NCI-H526 (cell line): ENCODE data around the gene PRAMEF7.
"Not testable (repeated sequence)": the region's sequence is repeated elsewhere in the genome, so short reads cannot be mapped to it uniquely, and the experiment has no call there.

Experiments
- DNase-seq, 2 experiments: peaks; one replicate each; lab custom pipeline; 2025; lab: John Stamatoyannopoulos, UW

The PRAMEF7 gene

DNA sequence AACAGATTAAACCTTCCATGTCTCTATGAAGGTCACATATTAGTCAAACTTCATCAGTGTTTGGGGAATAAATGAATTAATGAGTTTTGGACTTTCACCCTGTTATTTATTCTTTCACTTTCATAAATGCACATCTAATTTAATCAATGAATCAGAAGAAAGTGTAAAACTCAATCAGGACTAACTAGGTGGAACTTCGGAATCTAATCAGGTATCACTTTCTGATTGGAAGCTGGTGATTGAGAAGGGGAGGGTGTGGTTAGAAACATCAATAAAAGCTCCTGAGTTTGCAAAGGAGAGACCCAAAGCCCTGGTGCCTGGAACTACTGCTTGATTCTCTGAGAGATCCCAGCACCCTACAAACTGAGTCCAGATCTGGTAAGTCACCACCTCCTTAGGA, at the start of gene PRAMEF7:
PRAMEF7 (plus strand) TSS at position 301 of the 400 bp plus-strand sequence. CDS start 1,083 bp downstream, outside the sequence.
- not testable (repeated sequence) for DNase-seq

DNA sequence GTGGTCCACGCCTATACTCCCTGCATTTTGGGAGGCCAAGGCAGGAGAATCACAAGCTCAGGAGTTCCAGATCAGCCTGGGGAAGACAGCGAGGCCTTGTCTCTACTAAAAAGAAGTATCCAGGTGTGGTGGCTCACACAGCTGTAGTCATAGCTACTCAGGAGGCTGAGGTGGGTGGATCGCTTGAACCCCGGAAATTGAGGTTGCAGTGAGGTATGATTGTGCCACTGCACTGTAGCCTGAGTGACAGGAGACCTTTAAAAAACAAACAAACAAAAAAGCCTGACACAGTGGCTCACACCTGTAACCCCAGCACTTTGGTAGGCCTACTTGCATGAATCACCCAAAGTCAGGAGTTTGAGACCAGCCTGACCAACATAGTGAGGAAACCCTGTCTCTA, 38.0 kb upstream of the PRAMEF7 start:
- not testable (repeated sequence) for DNase-seq

DNA sequence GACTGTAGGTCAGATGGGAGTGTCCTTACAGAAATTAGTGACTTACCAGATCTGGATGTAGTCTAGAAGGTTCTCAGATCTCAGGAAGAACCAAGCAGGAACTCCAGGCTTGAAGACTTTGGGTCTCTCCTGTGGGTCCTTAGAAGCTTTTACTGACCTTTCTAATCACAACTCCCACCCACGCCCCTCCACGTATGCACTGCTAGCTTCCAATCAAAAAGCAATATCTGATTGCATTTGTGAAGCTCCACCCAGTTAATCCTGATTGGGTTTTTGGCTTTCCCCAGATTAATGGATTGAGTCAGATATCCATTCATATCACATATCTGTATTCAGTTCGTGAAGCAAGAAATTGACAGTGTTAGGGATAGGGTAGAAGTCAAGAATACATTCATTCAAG, 30.3 kb upstream of the PRAMEF7 start, which contains the start of gene PRAMEF4:
PRAMEF4 (minus strand) TSS at position 101 of the 400 bp plus-strand sequence. CDS start 2,807 bp downstream, outside the sequence.
- not testable (repeated sequence) for DNase-seq

DNA sequence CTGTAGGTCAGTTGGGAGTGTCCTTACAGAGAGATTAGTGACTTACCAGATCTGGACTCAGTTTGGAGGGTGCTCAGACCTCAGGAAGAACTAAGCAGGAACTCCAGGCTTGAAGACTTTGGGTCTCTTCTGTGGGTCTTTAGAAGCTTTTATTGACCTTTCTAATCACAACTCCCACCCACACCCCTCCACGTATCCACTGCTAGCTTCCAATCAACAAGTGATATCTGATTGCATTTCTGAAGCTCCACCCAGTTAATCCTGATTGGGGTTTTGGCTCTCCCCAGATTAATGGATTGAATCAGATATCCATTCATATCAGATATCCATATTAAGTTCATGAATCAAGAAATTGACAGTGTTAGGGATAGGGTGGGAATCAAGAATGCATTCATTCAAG, 18.2 kb upstream of the PRAMEF7 start, which contains the start of gene PRAMEF10:
PRAMEF10 (minus strand) TSS at position 101 of the 400 bp plus-strand sequence. CDS start 2,423 bp downstream, outside the sequence.
- not testable (repeated sequence) for DNase-seq

DNA sequence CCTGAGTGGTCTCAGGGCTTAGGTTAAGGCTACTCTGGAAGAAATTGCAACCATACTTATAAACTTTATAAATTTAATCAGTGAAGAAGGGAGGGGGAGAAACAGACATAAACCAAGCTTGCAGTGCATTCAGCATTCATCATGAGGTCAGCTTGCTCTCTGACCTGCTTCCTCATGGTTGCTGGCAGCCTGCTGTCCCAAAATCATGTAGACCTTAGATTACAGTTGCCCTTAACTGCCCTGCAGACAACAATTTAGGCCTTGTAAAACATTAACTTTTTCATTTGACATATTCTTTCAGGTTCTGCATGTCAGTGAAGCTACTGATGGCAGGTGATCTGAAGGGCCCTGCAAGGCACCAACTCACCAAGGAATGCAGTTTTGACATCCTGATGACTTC, 17.2 kb upstream of the PRAMEF7 start:
- not testable (repeated sequence) for DNase-seq

DNA sequence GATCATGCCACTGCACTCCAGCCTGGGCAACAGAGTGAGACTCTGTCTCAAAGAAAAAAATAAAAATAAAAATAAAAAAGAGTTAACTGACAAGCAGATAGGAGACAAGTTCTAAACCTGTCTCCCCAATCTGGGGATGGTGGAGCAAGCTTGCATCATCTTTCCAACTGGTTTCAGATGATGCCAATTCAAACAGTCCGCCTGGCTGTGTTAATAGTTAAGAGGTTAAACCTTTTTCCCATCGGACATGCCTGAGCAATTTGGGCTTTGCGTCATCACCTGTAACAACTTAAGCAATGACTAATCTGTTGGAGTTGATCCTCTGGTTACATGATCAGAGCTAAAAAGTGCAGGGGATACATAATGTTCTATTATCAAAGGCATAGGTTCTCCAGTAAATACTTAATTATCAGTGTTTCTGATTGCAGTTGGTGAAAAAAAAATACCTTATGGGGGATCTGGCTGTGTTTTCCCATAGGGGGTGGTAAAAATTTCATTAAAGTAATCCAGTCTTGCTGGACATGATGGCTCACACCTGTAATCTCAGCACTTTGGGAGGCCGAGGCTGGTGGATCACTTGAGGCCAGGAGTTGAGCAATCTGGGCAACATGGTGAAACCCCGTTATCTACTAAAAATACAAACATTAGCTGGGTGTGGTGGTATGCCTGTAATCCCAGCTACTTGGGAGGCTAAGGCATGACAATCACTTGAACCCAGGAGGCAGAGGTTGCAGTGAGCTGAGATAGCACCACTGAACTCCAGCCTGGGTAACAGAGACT, 12.4 kb upstream of the PRAMEF7 start:
- not testable (repeated sequence) for DNase-seq

DNA sequence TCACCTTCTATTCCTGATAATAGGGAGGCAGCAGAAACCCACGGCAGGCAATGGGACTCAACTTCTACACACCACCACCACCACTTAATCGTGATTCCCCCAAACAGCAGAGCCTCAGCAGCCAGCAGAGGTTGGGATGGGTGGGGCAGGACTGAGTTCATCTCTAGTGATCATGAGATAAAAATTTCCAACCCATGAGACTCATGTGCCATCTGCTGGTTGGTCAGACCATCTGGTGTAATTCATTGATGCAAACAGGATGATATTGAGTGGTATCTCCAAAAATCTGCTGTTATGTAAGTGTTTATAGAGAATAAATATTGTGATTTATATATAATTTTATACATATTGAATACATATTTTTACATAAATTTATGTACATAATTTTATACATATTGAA, 5.3 kb downstream of the PRAMEF7 start:
- not testable (repeated sequence) for DNase-seq

DNA sequence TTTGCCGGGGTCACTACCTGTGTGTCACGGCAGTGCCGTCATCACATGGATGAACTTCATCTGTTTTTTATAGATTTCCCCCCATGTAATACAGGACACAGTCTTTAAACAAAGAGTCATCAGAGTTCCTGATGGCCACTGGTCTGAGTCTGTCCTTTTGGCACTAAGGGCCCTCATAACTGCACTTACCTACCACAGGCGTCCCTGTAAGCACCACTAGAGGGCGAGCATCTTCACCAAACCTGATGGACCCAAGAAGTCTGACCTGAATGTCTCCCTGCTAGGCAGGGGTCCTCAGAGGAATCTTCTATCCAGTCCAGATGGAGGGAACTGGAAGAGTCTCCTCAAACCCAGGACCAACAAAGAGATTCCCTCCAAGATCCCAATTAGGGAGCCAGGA, 8.0 kb downstream of the PRAMEF7 start:
- DNase-seq: not testable (repeated sequence)

DNA sequence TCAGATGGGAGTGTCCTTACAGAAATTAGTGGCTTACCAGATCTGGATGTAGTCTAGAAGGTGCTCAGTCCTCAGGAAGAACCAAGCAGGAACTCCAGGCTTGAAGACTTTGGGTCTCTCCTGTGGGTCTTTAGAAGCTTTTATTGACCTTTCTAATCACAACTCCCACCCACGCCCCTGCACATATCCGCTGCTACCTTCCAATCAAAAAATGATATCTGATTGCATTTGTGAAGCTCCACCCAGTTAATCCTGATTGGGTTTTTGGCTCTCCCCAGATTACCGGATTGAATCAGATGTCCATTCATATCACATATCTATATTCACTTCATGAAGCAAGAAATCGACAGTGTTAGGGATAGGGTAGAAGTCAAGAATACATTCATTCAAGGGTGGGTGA, 31.1 kb downstream of the PRAMEF7 start, which contains the start of gene PRAMEF6:
PRAMEF6 (minus strand) TSS at position 101 of the 400 bp plus-strand sequence. CDS start 5,062 bp downstream, outside the sequence.
- DNase-seq: not testable (repeated sequence)
